MM.1S (cell line): ENCODE data around the gene ENTREP3.

Experiments
- CTCF ChIP-seq: fragments of 300-600 bp; sonication (generic); IDR thresholded peaks from 2 replicates; pipeline ENCODE4 v1.5.1; 2016; ENCODE audit warnings: antibody characterized with exemption, low read length, mixed read lengths
- EZH2 ChIP-seq: fragments of 300-600 bp; sonication (generic); optimal IDR thresholded peaks from 2 replicates; pipeline ENCODE3; 2017; ENCODE audit warnings: low read depth, mild to moderate bottlenecking, antibody characterized with exemption, low read length, mixed read lengths
- EZH2phosphoT487 ChIP-seq: fragments of 300-600 bp; sonication (generic); IDR thresholded peaks from 2 replicates; pipeline ENCODE4 v1.6.1; 2018; ENCODE audit warnings: antibody characterized with exemption, low read length

DNA sequence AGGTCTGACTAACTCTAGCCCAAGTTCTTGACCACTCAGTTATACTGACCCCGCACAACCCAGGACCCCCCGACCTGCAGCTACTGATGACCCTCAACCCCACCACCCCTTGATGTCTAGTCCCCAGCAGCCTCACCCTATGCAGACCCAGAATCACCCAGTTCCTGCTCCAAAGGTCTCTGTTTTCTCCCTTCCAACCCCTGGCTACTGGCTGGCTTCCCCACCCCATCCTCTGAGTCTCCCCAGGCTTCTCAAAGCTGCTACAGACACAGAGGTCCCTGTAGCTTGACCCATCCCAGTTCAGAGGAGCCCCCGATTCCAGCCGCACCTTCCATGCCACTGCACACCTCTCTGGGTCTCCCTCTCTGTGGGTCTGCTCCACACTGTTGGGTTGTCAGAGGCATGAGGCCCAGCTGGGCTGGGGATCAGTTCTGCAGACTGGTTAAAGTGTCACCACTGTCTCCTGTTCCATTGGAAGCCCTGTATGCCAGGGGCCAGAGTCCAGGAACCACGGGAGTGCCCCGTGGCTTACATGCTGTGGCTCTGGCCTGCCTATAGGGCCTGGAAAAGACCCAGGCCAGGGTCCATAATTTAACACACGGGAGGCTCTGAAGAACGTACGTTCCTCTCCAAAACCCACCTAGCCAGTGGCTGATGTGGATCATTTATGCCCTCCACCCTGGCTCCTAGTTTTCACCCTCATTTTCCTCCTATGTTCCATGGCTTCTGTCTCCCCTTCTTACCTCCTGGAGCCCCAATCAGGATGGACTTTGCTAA lies 45.5 kb upstream of the ENTREP3 start:
- TF ChIP-seq CTCF (no peak), EZH2 (no peak), EZH2phosphoT487 (no peak)
